ENCODE data around the gene ARHGAP20. TPM values are rescaled to one million over a fixed set of nuclear protein-coding genes. Genes with fewer than 3 reads are reported as not detected.

The ARHGAP20 gene
- total RNA-seq, 1 experiment from 2014 or later, result not detected

DNA sequence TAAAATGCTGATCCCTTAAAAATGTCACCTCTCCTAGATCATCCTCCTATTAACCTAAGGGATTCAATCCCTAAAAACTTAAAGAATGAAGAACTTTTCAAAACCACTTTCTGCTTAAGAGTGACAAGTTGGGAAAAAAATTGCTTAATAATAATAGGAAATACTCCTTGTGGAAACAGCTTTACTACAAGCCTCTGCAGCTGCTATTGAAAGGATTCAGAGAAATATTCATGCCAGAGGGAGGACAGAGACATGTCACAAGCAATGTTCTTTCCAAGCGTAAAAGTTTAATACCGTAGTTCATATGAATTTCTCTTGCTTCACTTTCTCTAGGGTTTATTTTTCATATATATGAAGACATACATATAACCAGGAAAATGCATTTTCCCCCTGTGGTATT lies 98.2 kb downstream of the ARHGAP20 start:
- Histone ChIP-seq H3K27me3 (ENCODE audit: low read length) (peaks cover 33% of the 10 kb centered on the region), H3F3A (ENCODE audit: low read length, unreplicated experiment) (no peaks in the 10 kb centered on the region), H3K9me3 (ENCODE audit: low read length) (no peaks in the 10 kb centered on the region), H3K9ac (ENCODE audit: low read length) (no peak overlapping the region), H3K4me1 (ENCODE audit: insufficient read depth, low read length) (no peaks in the 10 kb centered on the region), H3K36me3 (ENCODE audit: low read depth, low read length) (no peaks in the 10 kb centered on the region), H2AFZ (ENCODE audit: low read length) (no peak overlapping the region), H4K20me1 (ENCODE audit: low read length) (no peaks in the 10 kb centered on the region), H3K4me2 (ENCODE audit: low read length) (no peak overlapping the region), H3K27ac (ENCODE audit: low read length) (no peak overlapping the region), H3K79me2 (ENCODE audit: low read length) (no peaks in the 10 kb centered on the region), H3K4me3 (ENCODE audit: low read length) (no peak overlapping the region), H3K9me2 (replicated peaks; ENCODE audit: low read length) (no peaks in the 10 kb centered on the region)
- POLR2A ChIA-PET (ENCODE audit: unreplicated experiment), result no interaction called here
- DNase-seq, result no peak
- CTCF ChIA-PET, result no interaction called here
- no peak for ATAC-seq
- TF ChIP-seq EZH2 (IDR thresholded peaks at IDR 0.05; ENCODE audit: low read length, unreplicated experiment) (no peak), CTCF (conservative IDR thresholded peaks at IDR 0.05; ENCODE audit: low read depth, low read length) (no peak), EZH2phosphoT487 (IDR thresholded peaks at IDR 0.05; ENCODE audit: borderline replicate concordance, low read length) (no peak)
- no TSS peak for BruUV-seq (replicated peaks)
- intact Hi-C loops (cut with micrococcal nuclease), result no loop called here

- CTCF ChIA-PET, result no interaction called here
- Histone ChIP-seq H3K4me1 (ENCODE audit: insufficient read depth, low read length) (no peaks in the 10 kb centered on the region), H3K36me3 (ENCODE audit: low read depth, low read length) (no peaks in the 10 kb centered on the region), H3K27me3 (ENCODE audit: low read length) (peaks cover 37% of the 10 kb centered on the region), H3K79me2 (ENCODE audit: low read length) (no peaks in the 10 kb centered on the region), H3K4me2 (ENCODE audit: low read length) (no peak overlapping the region), H3K9me3 (ENCODE audit: low read length) (no peaks in the 10 kb centered on the region), H3F3A (ENCODE audit: low read length, unreplicated experiment) (no peaks in the 10 kb centered on the region), H3K27ac (ENCODE audit: low read length) (no peak overlapping the region), H3K9me2 (replicated peaks; ENCODE audit: low read length) (no peaks in the 10 kb centered on the region), H4K20me1 (ENCODE audit: low read length) (no peaks in the 10 kb centered on the region), H3K9ac (ENCODE audit: low read length) (no peak overlapping the region), H3K4me3 (ENCODE audit: low read length) (no peak overlapping the region), H2AFZ (ENCODE audit: low read length) (no peak overlapping the region)
- TF ChIP-seq EZH2 (IDR thresholded peaks at IDR 0.05; ENCODE audit: low read length, unreplicated experiment), result no peak
- TF ChIP-seq EZH2phosphoT487 (IDR thresholded peaks at IDR 0.05; ENCODE audit: borderline replicate concordance, low read length), result no peak
- TF ChIP-seq CTCF (conservative IDR thresholded peaks at IDR 0.05; ENCODE audit: low read depth, low read length), result no peak
- no TSS peak for BruUV-seq (replicated peaks)
- intact Hi-C loops (cut with micrococcal nuclease), result no loop called here
- no peak for DNase-seq
- POLR2A ChIA-PET (ENCODE audit: unreplicated experiment), result no interaction called here
- ATAC-seq, result no peak
Measured at GRCh38 chr11:110613197-110613918, 98.9 kb downstream of the ARHGAP20 start.

DNA sequence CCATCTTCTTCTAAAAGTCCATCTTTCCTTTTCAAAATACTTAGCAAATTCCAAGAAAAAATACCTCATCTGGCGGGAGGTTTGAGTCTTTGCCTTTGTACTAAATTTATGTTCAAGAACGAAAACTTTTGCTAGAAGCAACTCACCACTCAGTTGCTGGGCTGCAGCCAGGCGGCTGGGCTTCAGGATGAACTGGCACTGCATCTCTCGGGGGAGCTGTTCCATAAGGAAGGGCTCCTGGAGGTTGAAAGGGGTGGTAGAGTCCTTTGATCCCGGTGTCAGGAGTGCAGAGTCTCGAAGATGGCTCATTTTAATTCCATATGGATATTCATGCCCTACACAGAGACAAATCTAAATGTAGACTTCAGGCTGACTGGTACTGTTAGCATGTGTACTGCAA lies 105.8 kb downstream of the ARHGAP20 start:
- ATAC-seq (no peak), DNase-seq (no peak)
- Histone ChIP-seq H3K36me3 (ENCODE audit: low read depth, low read length) (no peaks in the 10 kb centered on the region), H2AFZ (ENCODE audit: low read length) (no peak overlapping the region), H3K27me3 (ENCODE audit: low read length) (peaks cover 57% of the 10 kb centered on the region), H3K9me3 (ENCODE audit: low read length) (no peaks in the 10 kb centered on the region), H3K9ac (ENCODE audit: low read length) (no peak overlapping the region), H3K4me2 (ENCODE audit: low read length) (no peak overlapping the region), H3K9me2 (replicated peaks; ENCODE audit: low read length) (no peaks in the 10 kb centered on the region), H3K79me2 (ENCODE audit: low read length) (no peaks in the 10 kb centered on the region), H4K20me1 (ENCODE audit: low read length) (no peaks in the 10 kb centered on the region), H3F3A (ENCODE audit: low read length, unreplicated experiment) (no peaks in the 10 kb centered on the region), H3K4me1 (ENCODE audit: insufficient read depth, low read length) (no peaks in the 10 kb centered on the region), H3K27ac (ENCODE audit: low read length) (no peak overlapping the region), H3K4me3 (ENCODE audit: low read length) (no peak overlapping the region)
- ChIA-PET POLR2A (ENCODE audit: unreplicated experiment) (no interaction called here), CTCF (no interaction called here)
- BruUV-seq (replicated peaks), result no TSS peak
- TF ChIP-seq EZH2phosphoT487 (IDR thresholded peaks at IDR 0.05; ENCODE audit: borderline replicate concordance, low read length) (no peak), CTCF (conservative IDR thresholded peaks at IDR 0.05; ENCODE audit: low read depth, low read length) (no peak), EZH2 (IDR thresholded peaks at IDR 0.05; ENCODE audit: low read length, unreplicated experiment) (no peak)
- intact Hi-C loops (cut with micrococcal nuclease), result no loop called here

All from PC-3 (cell line).